Endothelial cell of umbilical vein (primary cell): Measurements from ENCODE around the gene TRIM50. TPM values are rescaled to one million over a fixed set of nuclear protein-coding genes. Genes with fewer than 3 reads are reported as not detected.
"Not testable (repeated sequence)": the region's sequence is repeated elsewhere in the genome, so short reads cannot be mapped to it uniquely, and the experiment has no call there.

ENCODE experiments used
- BruUV-seq: library from RNA; stranded (reverse); fragments of 400-500 nt; replicated peaks from 2 replicates; lab custom pipeline; 2021; lab: Mats Ljungman, UMichigan
- CTCF ChIA-PET: fragments of 300-600, 350-600 bp; sonication (Branson Sonifier 250); formaldehyde crosslinking; loops from one replicate; lab custom pipeline; 2021; ENCODE audit warnings: antibody characterized with exemption, inconsistent platforms; lab: Charles Lee
- POLR2A ChIA-PET: fragments of 300-600, 350-600 bp; sonication (Branson Sonifier 250); formaldehyde crosslinking; loops from one replicate; lab custom pipeline; 2021; ENCODE audit warnings: antibody characterized with exemption, inconsistent platforms; lab: Charles Lee
- DNase-seq: peaks from one replicate; pipeline ENCODE4 v3.0.0-alpha.2; 2011; ENCODE audit warnings: low read depth, low spot score
- FAIRE-seq: peaks from 2 replicates; lab custom pipeline; 2011; peaks lifted over from hg19 to GRCh38; lab: Jason Lieb, UNC
- H2AFZ ChIP-seq: 2 replicates; pipeline ENCODE4 v1.6.0; 2012; ENCODE audit warnings: low read depth, low read length, control low read depth, inconsistent platforms
- H3K27ac ChIP-seq: 2 replicates; pipeline ENCODE4 v1.5.1; 2011; ENCODE audit warnings: low read depth, mild to moderate bottlenecking, control low read depth, low read length, moderate library complexity; ENCODE audit not compliant: insufficient read depth
- H3K27me3 ChIP-seq, 2 experiments: 2 replicates each; pipeline versions ENCODE4 v1.6.0 to v1.6.1; 2011; ENCODE audit warnings: low read length in 2 of 2, mixed read lengths in 1 of 2; ENCODE audit not compliant: control insufficient read depth in 2 of 2, insufficient read depth in 2 of 2
- H3K36me3 ChIP-seq, 2 experiments: 2 replicates in 1 of 2; 3 replicates in 1 of 2; pipeline ENCODE4 v1.5.1; 2011; ENCODE audit warnings: low read length in 2 of 2, mild to moderate bottlenecking in 1 of 2, moderate library complexity in 1 of 2; ENCODE audit not compliant: control insufficient read depth in 2 of 2, insufficient read depth in 2 of 2; ENCODE audit errors: extremely low read depth in 1 of 2
- H3K4me1 ChIP-seq: 3 replicates; pipeline ENCODE4 v1.5.1; 2011; ENCODE audit warnings: mild to moderate bottlenecking, low read length; ENCODE audit not compliant: control insufficient read depth, insufficient read depth; ENCODE audit errors: extremely low read depth
- H3K4me2 ChIP-seq: 2 replicates; pipeline ENCODE4 v1.6.1; 2011; ENCODE audit warnings: low read length, control low read depth, mixed read lengths; ENCODE audit not compliant: insufficient read depth
- H3K4me3 ChIP-seq, 3 experiments: fragments of 200-600 bp in 1 of 3; sonication (generic), shearing (Covaris generic) in 1 of 3; replicated peaks in 1 of 3; 2 replicates each; pipeline ENCODE4 v1.5.1; 2011 to 2016; ENCODE audit warnings: control low read depth in 3 of 3, low read length in 3 of 3, mild to moderate bottlenecking in 2 of 3, inconsistent platforms in 1 of 3, low read depth in 1 of 3, moderate library complexity in 1 of 3; ENCODE audit not compliant: insufficient read depth in 1 of 3
- H3K79me2 ChIP-seq: 2 replicates; pipeline ENCODE4 v1.6.0; 2012; ENCODE audit warnings: low read length, inconsistent platforms; ENCODE audit not compliant: control insufficient read depth, insufficient read depth
- H3K9ac ChIP-seq: replicated peaks from 2 replicates; pipeline ENCODE3; 2011; ENCODE audit warnings: low read length, control low read depth; ENCODE audit not compliant: insufficient read depth; ENCODE audit errors: extremely low read depth
- H3K9me1 ChIP-seq: replicated peaks from 3 replicates; pipeline ENCODE4 v1.6.0; 2011; ENCODE audit warnings: mild to moderate bottlenecking, low read length; ENCODE audit not compliant: control insufficient read depth, insufficient read depth; ENCODE audit errors: extremely low read depth
- H3K9me3 ChIP-seq: replicated peaks from 2 replicates; pipeline ENCODE4 v1.5.1; 2012; ENCODE audit warnings: low read length, inconsistent platforms; ENCODE audit not compliant: control insufficient read depth, insufficient read depth
- H4K20me1 ChIP-seq: replicated peaks from 2 replicates; pipeline ENCODE3; 2011; ENCODE audit warnings: mild to moderate bottlenecking, low read length; ENCODE audit not compliant: control insufficient read depth, insufficient read depth; ENCODE audit errors: extremely low read depth
- dilution Hi-C: fragments of 300-500 bp; cut with MboI; formaldehyde crosslinking; loops from one replicate; pipeline ENCODE4 v1.15.0; 2019; ENCODE audit warnings: low sequenced_read_pairs; ENCODE audit not compliant: extremely low pct_ligation_motif_present
- intact Hi-C: fragments of 100-400 bp; cut with micrococcal nuclease; formaldehyde crosslinking; loops from one replicate; pipeline ENCODE4 v1.10.0; 2022
- polyA plus RNA-seq, 4 experiments: library from polyadenylated mRNA; depleted of rRNA in 3 of 4; stranded (reverse) in 3 of 4; unstranded in 1 of 4; fragments of >200 nt; gene quantifications; 2 replicates each; pipeline versions ENCODE4 v1.2.1 to v1.2.3, GENCODE V29; 2011 to 2012; ENCODE audit warnings: missing spikeins in 1 of 4
- total RNA-seq: library from RNA; stranded (reverse); gene quantifications from 2 replicates; pipeline ENCODE4 v1.2.3, GENCODE V29; 2021

Gene TRIM50
- total and polyA plus RNA-seq, 2 donors (not counting 3 experiments of a cell fraction or from before 2014, with no cell fraction given): not detected

GRCh38 chr7:73319541-73319940 lies 8.3 kb downstream of the TRIM50 start:
- H3K4me3 ChIP-seq, H3K9ac ChIP-seq, H3K79me2 ChIP-seq, H4K20me1 ChIP-seq, H3K27me3 ChIP-seq, H2AFZ ChIP-seq, H3K9me3 ChIP-seq, FAIRE-seq, H3K4me1 ChIP-seq, H3K27ac ChIP-seq, POLR2A ChIA-PET, DNase-seq, intact Hi-C loops, dilution Hi-C loops, H3K36me3 ChIP-seq, H3K4me2 ChIP-seq, BruUV-seq, H3K9me1 ChIP-seq: not testable (repeated sequence)
- CTCF ChIA-PET: interaction anchor here (1.6 kb wide), 1 partner anchor 133 kb away, joined by 3 read pairs; no protein-coding TSS in a partner anchor

- H2AFZ ChIP-seq, H3K27ac ChIP-seq, H3K4me1 ChIP-seq, FAIRE-seq, H3K9me1 ChIP-seq, H3K36me3 ChIP-seq, H4K20me1 ChIP-seq, intact Hi-C loops, H3K27me3 ChIP-seq, H3K9me3 ChIP-seq, DNase-seq, H3K4me3 ChIP-seq, dilution Hi-C loops, H3K9ac ChIP-seq, POLR2A ChIA-PET, H3K79me2 ChIP-seq, BruUV-seq, H3K4me2 ChIP-seq: not testable (repeated sequence)
- CTCF ChIA-PET: interaction anchor here (1.6 kb wide), 1 partner anchor 134 kb away, joined by 3 read pairs; no protein-coding TSS in a partner anchor
These were observed 9.2 kb downstream of the TRIM50 start for GRCh38 chr7:73318656-73319204.
